Kidney tubule cell (primary cell): ENCODE results near the gene CSKMT.
"Not testable (repeated sequence)": the region's sequence is repeated elsewhere in the genome, so short reads cannot be mapped to it uniquely, and the experiment has no call there.

Experiments used
- DNase-seq: peaks from one replicate; pipeline ENCODE4 v3.0.0-alpha.2; 2018; ENCODE audit warnings: low spot score

CSKMT gene

GRCh38 chr11:62689421-62690183, 24.5 kb downstream of the CSKMT start, which contains the start of gene LRRN4CL:
LRRN4CL (minus strand) TSS chr11:62689530; CDS start chr11:62688508, 1,022 bp downstream.
- no peak for DNase-seq

- DNase-seq, result not testable (repeated sequence)
These were observed 28.5 kb downstream of the CSKMT start for GRCh38 chr11:62693624-62694023.

GRCh38 chr11:62694455-62695167, 29.5 kb downstream of the CSKMT start:
- peak; percentile 70 for DNase-seq

- no peak for DNase-seq
These were observed 37.1 kb downstream of the CSKMT start for GRCh38 chr11:62702246-62702645.

- DNase-seq, result not testable (repeated sequence)
These were observed 38.8 kb downstream of the CSKMT start for GRCh38 chr11:62703921-62704320.

- peak; percentile 59 for DNase-seq
These were observed 40.3 kb downstream of the CSKMT start for GRCh38 chr11:62705413-62705812.

GRCh38 chr11:62705880-62706849, 41.1 kb downstream of the CSKMT start:
- peak; percentile 96 for DNase-seq

GRCh38 chr11:62706850-62707247, 41.7 kb downstream of the CSKMT start:
- no peak for DNase-seq

GRCh38 chr11:62707277-62707861, 42.3 kb downstream of the CSKMT start, which contains the start of the genes BSCL2 and GNG3:
BSCL2 (minus strand) TSS chr11:62707424; CDS start chr11:62707195, 229 bp downstream.
GNG3 (plus strand) TSS chr11:62707676; CDS start chr11:62708296, 620 bp downstream.
- no peak for DNase-seq

GRCh38 chr11:62708392-62708791, 43.3 kb downstream of the CSKMT start:
- DNase-seq, result no peak

GRCh38 chr11:62708793-62709192, 43.7 kb downstream of the CSKMT start:
- DNase-seq, result no peak

- peak; percentile 97 for DNase-seq
These were observed 44.3 kb downstream of the CSKMT start for GRCh38 chr11:62709247-62710000.

GRCh38 chr11:62710001-62710345, 44.9 kb downstream of the CSKMT start:
- DNase-seq, result no peak

GRCh38 chr11:62712276-62712812, 47.2 kb downstream of the CSKMT start:
- no peak for DNase-seq

GRCh38 chr11:62712861-62713260, 47.7 kb downstream of the CSKMT start:
- DNase-seq, result no peak

GRCh38 chr11:62713343-62713742, 48.2 kb downstream of the CSKMT start:
- DNase-seq, result peak; percentile 84

GRCh38 chr11:62715150-62716130, 50.3 kb downstream of the CSKMT start:
- DNase-seq, result no peak

- no peak for DNase-seq
These were observed 51.1 kb downstream of the CSKMT start for GRCh38 chr11:62716206-62716605.

- DNase-seq, result no peak
These were observed 51.7 kb downstream of the CSKMT start for GRCh38 chr11:62716816-62717215.
